Astrocyte (in vitro differentiated cells and primary cell): Measurements from ENCODE around the gene ARRDC1.

Experiments used
- EZH2 ChIP-seq: IDR thresholded peaks from 2 replicates; pipeline ENCODE4 v1.6.1; 2012; ENCODE audit warnings: mild to moderate bottlenecking, low read length, inconsistent platforms; ENCODE audit not compliant: insufficient read depth
- TF ChIP-seq, protein P1 (sequence below): IDR thresholded peaks from 2 replicates; pipeline ENCODE4 v1.5.1; 2011; ENCODE audit warnings: low read depth, mild to moderate bottlenecking, inconsistent platforms, low read length, moderate library complexity; ENCODE audit not compliant: insufficient read depth

DNA sequence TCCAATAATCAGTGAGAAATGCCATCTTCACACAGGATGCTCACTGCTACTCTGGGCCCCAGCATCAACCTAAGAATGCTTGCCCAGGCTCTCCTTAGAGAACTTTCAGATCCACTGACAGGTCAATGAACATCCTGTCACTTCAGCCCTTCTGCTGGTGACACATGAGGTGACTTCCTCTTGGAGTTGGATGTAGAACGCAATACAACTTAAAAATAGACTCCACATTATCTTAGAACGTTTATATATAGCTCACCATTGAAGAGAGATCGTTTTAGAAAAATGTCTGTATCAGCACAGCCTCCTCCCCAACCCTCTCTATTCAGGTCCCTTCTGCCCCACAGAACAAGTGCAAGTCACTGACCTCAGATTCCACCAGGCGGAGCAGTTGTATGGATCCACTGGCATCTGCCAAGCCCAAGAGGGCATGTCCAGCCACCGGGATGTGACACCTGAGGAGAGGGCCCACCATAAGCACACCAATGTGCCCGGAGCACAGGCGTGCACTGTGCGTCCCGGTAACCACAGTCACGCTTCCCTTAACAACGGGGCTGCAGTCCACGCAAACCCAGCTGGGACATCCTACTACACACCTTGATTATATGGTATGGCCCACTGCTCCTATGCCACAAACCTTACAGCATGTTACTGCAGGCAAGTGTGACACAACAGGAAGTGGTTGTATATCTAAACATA lies 29.6 kb upstream of the ARRDC1 start:
- TF ChIP-seq, protein P1, sequence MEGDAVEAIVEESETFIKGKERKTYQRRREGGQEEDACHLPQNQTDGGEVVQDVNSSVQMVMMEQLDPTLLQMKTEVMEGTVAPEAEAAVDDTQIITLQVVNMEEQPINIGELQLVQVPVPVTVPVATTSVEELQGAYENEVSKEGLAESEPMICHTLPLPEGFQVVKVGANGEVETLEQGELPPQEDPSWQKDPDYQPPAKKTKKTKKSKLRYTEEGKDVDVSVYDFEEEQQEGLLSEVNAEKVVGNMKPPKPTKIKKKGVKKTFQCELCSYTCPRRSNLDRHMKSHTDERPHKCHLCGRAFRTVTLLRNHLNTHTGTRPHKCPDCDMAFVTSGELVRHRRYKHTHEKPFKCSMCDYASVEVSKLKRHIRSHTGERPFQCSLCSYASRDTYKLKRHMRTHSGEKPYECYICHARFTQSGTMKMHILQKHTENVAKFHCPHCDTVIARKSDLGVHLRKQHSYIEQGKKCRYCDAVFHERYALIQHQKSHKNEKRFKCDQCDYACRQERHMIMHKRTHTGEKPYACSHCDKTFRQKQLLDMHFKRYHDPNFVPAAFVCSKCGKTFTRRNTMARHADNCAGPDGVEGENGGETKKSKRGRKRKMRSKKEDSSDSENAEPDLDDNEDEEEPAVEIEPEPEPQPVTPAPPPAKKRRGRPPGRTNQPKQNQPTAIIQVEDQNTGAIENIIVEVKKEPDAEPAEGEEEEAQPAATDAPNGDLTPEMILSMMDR: no peak
- TF ChIP-seq EZH2: no peak
